ENCODE data around the gene CYTH4. TPM values are rescaled to one million over a fixed set of nuclear protein-coding genes. Genes with fewer than 3 reads are reported as not detected.

Gene CYTH4
- total RNA-seq, 4 donors from 2014 or later, result 0.55 to 4.3 (median 2.7) TPM

DNA sequence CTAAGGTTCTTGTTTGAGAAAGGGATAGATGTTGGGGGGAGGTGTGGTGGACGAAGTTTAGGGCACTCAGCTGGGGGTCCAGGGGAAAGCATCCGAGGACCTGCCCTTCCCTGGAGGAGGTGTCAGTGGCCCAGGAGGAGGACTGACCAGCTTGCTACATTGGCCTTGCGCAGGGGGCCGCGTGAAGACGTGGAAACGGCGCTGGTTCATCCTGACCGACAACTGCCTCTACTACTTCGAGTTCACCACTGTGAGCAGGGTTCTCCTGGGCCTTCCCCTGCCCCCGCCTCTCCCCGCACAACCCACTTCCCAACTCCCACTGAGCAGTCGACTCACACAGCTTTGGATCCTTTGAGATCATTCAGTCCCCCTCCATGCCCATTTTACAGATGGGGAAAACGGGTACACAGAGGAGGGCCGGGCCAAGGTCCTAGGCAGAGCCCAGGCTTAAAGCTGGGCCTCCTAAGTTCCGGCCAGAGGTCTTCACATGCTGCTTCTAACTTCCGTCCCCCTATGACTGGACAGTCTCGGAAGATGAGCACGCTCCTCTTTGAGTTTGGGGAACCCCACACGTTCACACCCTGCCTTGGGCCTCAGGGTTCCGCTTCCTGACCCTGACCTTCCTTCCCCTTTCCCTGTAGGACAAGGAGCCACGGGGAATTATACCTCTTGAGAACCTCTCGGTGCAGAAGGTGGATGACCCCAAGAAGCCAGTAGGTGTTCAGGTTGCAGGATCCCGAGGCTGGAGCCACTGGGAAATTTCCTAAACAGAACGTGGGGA, 28.7 kb downstream of the CYTH4 start:
- H3K4me1 ChIP-seq, result peaks cover 31% of the 10 kb centered on the region
- DNase-seq (ENCODE audit: low spot score in 2 of 2), result no peak
- 88% methylated on average over 25 of the region's 25 CpGs for WGBS
- H3K4me3 ChIP-seq, result no peak overlapping the region
- H3K9me3 ChIP-seq, result no peaks in the 10 kb centered on the region
- H3K27ac ChIP-seq, result no peak overlapping the region
- TF ChIP-seq, protein P1, sequence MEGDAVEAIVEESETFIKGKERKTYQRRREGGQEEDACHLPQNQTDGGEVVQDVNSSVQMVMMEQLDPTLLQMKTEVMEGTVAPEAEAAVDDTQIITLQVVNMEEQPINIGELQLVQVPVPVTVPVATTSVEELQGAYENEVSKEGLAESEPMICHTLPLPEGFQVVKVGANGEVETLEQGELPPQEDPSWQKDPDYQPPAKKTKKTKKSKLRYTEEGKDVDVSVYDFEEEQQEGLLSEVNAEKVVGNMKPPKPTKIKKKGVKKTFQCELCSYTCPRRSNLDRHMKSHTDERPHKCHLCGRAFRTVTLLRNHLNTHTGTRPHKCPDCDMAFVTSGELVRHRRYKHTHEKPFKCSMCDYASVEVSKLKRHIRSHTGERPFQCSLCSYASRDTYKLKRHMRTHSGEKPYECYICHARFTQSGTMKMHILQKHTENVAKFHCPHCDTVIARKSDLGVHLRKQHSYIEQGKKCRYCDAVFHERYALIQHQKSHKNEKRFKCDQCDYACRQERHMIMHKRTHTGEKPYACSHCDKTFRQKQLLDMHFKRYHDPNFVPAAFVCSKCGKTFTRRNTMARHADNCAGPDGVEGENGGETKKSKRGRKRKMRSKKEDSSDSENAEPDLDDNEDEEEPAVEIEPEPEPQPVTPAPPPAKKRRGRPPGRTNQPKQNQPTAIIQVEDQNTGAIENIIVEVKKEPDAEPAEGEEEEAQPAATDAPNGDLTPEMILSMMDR (IDR thresholded peaks at IDR 0.05), result no peak
- no peak for TF ChIP-seq EP300 (IDR thresholded peaks at IDR 0.05)
- H3K27me3 ChIP-seq, result peaks cover 19% of the 10 kb centered on the region
- H3K36me3 ChIP-seq, result no peaks in the 10 kb centered on the region

DNA sequence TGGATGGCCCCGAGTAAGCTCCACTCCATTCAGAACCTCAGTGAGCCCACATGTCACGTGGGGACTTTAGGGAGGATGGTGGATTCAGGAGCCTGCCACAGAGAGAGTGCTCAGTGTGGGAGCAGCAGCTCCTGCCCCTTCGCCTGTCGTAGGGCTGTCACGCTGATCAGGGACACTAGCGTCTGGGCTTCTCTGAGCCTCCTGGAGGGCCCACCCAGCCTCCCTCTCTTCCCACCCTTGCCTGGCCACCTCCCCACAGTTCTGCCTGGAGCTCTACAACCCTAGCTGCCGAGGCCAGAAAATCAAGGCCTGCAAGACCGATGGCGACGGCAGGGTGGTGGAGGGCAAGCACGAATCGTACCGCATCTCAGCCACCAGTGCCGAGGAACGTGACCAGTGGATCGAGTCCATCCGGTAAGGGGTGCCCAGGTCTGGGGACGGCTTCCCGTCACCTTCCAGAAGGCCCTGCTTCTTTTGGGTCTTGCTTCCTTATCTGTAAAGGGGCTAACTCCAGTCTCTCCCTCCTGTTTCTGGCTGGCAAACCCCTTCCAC, 29.5 kb downstream of the CYTH4 start:
- Histone ChIP-seq H3K4me3 (no peak overlapping the region), H3K9me3 (no peaks in the 10 kb centered on the region), H3K27me3 (peaks cover 24% of the 10 kb centered on the region), H3K27ac (no peak overlapping the region), H3K36me3 (no peaks in the 10 kb centered on the region), H3K4me1 (peaks cover 29% of the 10 kb centered on the region)
- no peak for TF ChIP-seq POLR2AphosphoS5 (IDR thresholded peaks at IDR 0.05)
- WGBS, result 89% methylated on average over 7 of the region's 19 CpGs
- DNase-seq (ENCODE audit: low spot score in 2 of 2), result no peak

DNA sequence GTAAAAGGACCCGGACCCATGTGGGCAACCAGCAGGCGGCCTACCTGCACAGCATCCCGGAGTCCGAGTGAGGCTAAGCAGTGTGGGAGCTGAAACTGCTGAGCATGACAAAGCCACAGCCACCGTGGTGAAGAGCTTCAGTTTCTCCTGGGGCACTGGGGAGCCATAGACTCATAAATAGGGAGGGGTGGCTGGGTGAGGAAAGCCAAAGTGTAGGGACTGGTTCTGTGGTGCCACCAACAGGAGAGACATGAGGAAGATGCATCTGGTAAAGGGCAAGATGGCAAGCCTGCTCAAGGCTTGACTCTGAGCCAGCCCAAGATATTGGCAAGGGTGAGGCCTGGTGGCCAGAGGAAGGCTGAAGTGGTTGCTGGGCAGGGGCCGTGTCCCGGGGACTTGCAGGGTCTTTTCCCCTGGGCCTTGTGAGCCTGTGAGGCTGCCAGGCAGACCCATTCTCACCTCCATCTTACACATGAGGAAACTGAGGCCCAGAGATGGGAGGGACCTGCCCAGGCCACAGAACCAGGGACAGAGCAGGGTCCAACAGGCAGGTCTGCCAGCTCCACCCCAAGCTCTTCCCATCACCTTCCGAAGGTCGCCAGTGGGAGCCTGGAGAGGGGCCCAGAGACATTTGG, 30.4 kb downstream of the CYTH4 start:
- no peak overlapping the region for H3K4me3 ChIP-seq
- H3K4me1 ChIP-seq, result peaks cover 20% of the 10 kb centered on the region
- H3K27ac ChIP-seq, result no peak overlapping the region
- DNase-seq (ENCODE audit: low spot score in 2 of 2), result no peak
- H3K36me3 ChIP-seq, result no peaks in the 10 kb centered on the region
- TF ChIP-seq POLR2A (IDR thresholded peaks at IDR 0.05) (no peak), EP300 (IDR thresholded peaks at IDR 0.05) (no peak), POLR2AphosphoS5 (IDR thresholded peaks at IDR 0.05) (no peak)
- TF ChIP-seq, protein P1 (IDR thresholded peaks at IDR 0.05), result no peak
- no peaks in the 10 kb centered on the region for H3K9me3 ChIP-seq
- H3K27me3 ChIP-seq, result peaks cover 27% of the 10 kb centered on the region
- 84% methylated on average over 6 of the region's 9 CpGs for WGBS

DNA sequence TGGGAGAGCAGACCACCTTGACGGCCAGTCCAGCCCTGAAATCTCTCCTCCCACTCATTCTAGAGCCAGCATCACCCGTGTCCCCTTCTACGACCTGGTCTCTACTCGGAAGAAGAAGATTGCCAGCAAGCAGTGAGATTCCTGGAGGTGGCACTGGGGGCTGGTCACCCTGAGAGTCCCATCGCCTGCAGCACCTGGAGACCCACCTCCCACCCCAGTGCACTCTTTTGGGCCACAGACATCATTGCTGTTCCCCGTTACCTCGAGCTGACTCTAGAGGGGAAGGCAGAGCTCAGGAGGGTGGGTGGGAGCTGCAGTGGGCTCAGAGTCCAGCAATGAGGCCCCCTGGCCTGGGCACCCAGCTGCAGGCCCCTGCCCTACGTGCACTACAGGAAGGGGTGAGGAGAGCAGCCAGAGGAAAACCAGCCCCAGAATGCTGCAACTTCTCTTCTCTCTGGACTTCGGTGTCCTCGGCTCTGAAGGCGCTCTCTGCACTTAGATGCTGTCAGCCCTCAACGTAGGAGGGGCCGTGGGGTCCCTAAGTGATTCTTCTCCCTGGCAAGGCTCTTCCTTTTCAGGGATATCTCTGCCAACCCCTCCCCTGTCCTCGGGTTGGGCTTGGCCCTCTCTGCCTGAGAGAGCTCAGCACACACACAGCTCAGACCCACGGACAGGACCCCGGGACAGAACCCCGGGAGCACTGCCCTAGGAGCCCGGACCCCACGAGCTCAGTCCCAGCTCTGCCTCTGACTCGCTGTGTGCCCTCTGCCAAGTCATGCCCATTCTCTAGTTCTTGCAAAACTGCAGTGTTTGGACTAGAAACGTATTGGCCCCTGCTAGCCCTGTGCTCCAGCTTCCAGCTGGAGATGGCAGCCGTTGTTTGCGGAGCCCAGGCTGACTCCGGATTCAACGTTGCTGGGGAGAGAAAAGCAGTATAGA, 31.3 kb downstream of the CYTH4 start:
- no peak for DNase-seq (ENCODE audit: low spot score in 2 of 2)
- Histone ChIP-seq H3K4me1 (peaks cover 11% of the 10 kb centered on the region), H3K36me3 (no peaks in the 10 kb centered on the region), H3K27ac (no peak overlapping the region), H3K4me3 (no peak overlapping the region), H3K9me3 (no peaks in the 10 kb centered on the region), H3K27me3 (peaks cover 27% of the 10 kb centered on the region)
- 50% methylated on average over 15 of the region's 25 CpGs for WGBS
- TF ChIP-seq, protein P1 (IDR thresholded peaks at IDR 0.05), result no peak
- TF ChIP-seq EP300 (IDR thresholded peaks at IDR 0.05), result no peak
- TF ChIP-seq POLR2A (IDR thresholded peaks at IDR 0.05), result no peak
- TF ChIP-seq POLR2AphosphoS5 (IDR thresholded peaks at IDR 0.05), result no peak

DNA sequence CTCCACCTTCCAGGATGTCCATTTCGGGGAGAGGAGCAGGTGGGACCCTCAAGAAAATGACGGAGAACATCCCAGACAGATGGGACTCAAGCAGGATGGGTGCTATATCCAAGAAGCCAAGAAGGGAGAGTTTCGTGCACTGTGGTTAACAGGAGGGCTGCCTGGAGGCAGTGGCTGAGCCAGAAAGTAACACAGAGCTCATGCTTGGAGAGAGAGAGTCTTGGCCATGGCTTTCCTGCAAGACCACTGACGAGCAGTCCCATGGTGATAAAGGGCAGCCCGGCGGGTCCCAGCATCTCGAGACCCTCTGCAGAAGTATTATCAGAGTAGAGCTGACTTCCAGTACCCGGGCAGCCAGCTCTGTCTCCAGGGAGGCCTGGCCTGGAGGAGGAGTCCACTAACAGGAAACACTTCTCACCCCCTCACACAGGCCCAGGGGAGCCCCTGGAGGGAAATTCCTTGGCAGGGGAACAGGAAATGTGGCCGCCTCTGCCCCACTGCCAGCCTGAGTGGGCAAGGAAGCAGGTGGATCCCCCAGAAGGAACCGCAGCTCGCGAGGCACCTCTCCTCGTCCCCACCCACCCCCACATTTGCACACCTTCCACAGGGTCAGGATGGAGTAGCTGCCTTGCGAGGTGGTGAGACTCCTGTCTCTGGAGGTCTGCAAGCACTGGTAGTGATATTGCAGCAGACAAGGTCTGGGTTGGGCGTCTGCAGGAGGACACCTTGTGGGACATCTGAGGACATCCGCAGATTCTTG, 32.2 kb downstream of the CYTH4 start:
- no peak overlapping the region for H3K27ac ChIP-seq
- DNase-seq (ENCODE audit: low spot score in 2 of 2), result no peak
- H3K9me3 ChIP-seq, result no peaks in the 10 kb centered on the region
- H3K4me3 ChIP-seq, result no peak overlapping the region
- H3K36me3 ChIP-seq, result no peaks in the 10 kb centered on the region
- peaks cover 9% of the 10 kb centered on the region for H3K4me1 ChIP-seq
- WGBS, result 61% methylated on average over 12 of the region's 16 CpGs
- peaks cover 30% of the 10 kb centered on the region for H3K27me3 ChIP-seq
- TF ChIP-seq POLR2AphosphoS5 (IDR thresholded peaks at IDR 0.05), result no peak
- TF ChIP-seq, protein P1 (IDR thresholded peaks at IDR 0.05), result no peak
- TF ChIP-seq POLR2A (IDR thresholded peaks at IDR 0.05), result no peak
- no peak for TF ChIP-seq EP300 (IDR thresholded peaks at IDR 0.05)
